Measurements from ENCODE around the gene SNX10. TPM values are rescaled to one million over a fixed set of nuclear protein-coding genes. Genes with fewer than 3 reads are reported as not detected.

SNX10 gene
- total RNA-seq, 1 donor from 2014 or later, result 4.7 TPM

DNA sequence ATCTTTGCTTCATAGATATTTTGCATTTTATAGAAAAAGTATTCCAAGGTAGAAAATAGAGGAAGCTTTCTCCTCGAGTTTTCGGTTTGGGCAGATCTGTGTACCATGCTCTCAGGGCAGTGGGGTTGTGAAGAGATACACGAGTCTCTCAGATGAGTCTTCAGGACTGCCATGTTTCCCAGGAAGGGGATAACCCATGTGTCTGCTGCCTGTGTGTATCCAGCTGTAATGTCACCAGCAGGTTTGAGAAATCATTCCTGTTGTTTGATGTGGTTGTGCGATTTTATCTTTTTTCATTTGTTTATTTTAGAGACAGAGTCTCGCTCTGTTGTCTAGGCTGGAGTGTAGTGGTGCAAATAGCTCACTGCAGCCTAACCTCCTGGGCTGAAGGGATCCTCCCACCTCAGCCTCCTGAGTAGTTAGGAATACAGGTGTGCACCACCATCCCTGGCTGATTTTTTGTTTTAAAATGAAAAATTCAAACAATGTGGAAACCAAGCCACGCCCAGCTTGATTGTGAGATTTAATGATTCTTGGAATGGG, 48.9 kb downstream of the SNX10 start:
- Mint-ChIP-seq H3K4me3 (no peak overlapping the region), H3K27ac (no peak overlapping the region), H3K4me1 (no peaks in the 10 kb centered on the region), H3K27me3 (ENCODE audit: low read depth) (no peaks in the 10 kb centered on the region), H3K9me3 (no peaks in the 10 kb centered on the region), H3K36me3 (no peaks in the 10 kb centered on the region)
- no peak for DNase-seq (ENCODE audit: low spot score in 2 of 2, unreplicated experiment in 2 of 2)
- TF ChIP-seq, protein P1, sequence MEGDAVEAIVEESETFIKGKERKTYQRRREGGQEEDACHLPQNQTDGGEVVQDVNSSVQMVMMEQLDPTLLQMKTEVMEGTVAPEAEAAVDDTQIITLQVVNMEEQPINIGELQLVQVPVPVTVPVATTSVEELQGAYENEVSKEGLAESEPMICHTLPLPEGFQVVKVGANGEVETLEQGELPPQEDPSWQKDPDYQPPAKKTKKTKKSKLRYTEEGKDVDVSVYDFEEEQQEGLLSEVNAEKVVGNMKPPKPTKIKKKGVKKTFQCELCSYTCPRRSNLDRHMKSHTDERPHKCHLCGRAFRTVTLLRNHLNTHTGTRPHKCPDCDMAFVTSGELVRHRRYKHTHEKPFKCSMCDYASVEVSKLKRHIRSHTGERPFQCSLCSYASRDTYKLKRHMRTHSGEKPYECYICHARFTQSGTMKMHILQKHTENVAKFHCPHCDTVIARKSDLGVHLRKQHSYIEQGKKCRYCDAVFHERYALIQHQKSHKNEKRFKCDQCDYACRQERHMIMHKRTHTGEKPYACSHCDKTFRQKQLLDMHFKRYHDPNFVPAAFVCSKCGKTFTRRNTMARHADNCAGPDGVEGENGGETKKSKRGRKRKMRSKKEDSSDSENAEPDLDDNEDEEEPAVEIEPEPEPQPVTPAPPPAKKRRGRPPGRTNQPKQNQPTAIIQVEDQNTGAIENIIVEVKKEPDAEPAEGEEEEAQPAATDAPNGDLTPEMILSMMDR (IDR thresholded peaks at IDR 0.05; ENCODE audit: unreplicated experiment), result no peak

DNA sequence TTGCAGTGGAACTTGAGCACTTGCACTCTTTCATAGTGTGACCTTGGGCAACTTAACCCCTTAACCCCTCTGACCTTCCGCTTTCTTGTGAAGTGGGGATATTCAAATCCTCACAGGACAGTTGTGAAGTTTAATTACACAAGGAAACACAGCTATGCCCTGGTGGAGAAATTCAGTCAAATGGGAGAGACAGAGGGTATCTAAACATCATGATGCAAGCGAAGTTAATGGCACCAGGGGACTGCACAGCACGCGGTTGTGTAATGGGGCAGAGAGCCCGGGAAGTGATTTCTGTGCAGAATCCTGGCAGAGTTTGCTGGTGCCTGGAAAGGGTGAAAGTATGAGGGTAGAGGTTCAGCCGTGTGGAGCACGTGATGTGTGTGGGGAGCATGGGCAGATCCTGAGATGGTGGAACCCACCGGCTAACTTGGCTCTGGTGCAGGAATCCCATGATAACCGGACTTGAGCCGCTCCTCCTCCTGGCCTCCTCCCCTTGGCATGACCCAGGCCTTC, 51.7 kb downstream of the SNX10 start:
- Mint-ChIP-seq H3K9me3 (no peaks in the 10 kb centered on the region), H3K36me3 (no peaks in the 10 kb centered on the region), H3K27ac (no peak overlapping the region), H3K4me3 (no peak overlapping the region), H3K27me3 (ENCODE audit: low read depth) (no peaks in the 10 kb centered on the region), H3K4me1 (no peaks in the 10 kb centered on the region)
- no peak for DNase-seq (ENCODE audit: low spot score in 2 of 2, unreplicated experiment in 2 of 2)
- TF ChIP-seq, protein P1 (IDR thresholded peaks at IDR 0.05; ENCODE audit: unreplicated experiment), result no peak

DNA sequence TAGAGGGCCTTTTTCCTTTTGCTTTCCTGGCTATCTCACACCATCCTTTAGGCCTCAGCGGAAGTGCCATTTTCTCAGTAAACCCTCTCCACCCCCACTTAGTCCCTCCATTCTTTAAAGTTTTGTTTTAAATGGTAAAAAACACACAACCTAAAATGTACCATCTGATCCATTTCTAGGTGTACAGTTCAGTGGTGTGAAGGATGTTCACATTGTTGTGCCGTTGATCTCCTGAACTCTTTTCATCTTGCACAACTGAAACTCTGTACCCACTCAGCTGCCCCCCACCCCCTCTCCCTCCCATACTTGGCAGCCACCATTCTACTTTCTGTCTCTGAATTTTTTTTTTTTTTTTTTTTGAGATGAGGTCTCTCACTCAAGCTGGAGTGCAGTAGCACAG, 52.2 kb downstream of the SNX10 start:
- Mint-ChIP-seq H3K36me3 (no peaks in the 10 kb centered on the region), H3K9me3 (no peaks in the 10 kb centered on the region), H3K27ac (no peak overlapping the region), H3K4me1 (no peaks in the 10 kb centered on the region), H3K4me3 (no peak overlapping the region), H3K27me3 (ENCODE audit: low read depth) (no peaks in the 10 kb centered on the region)
- TF ChIP-seq, protein P1 (IDR thresholded peaks at IDR 0.05; ENCODE audit: unreplicated experiment), result no peak
- no peak for DNase-seq (ENCODE audit: low spot score in 2 of 2, unreplicated experiment in 2 of 2)

DNA sequence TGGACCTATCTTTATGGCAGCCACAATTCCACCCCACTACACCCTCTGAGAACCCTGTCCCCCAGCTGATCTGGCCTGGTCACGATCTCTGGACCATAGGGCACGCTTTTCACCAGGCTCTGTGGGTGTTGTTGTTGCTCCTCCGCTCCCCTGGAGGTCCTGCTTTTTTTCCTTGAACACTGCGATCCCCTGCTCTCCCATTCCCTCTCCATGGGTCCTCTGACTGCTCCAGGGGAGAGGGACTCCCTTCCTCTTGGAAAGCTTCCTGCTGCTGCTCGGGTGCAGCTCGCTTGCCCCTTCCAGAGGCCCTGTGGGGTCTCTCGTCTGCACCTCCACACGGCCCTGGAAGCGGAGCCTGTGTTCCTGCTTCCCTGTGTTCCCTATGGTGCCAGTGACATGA, 53.5 kb downstream of the SNX10 start:
- H3K36me3 Mint-ChIP-seq, result no peaks in the 10 kb centered on the region
- DNase-seq (ENCODE audit: low spot score in 2 of 2, unreplicated experiment in 2 of 2), result no peak
- no peaks in the 10 kb centered on the region for H3K9me3 Mint-ChIP-seq
- no peak overlapping the region for H3K27ac Mint-ChIP-seq
- H3K4me1 Mint-ChIP-seq, result no peaks in the 10 kb centered on the region
- TF ChIP-seq, protein P1 (IDR thresholded peaks at IDR 0.05; ENCODE audit: unreplicated experiment), result no peak
- H3K27me3 Mint-ChIP-seq (ENCODE audit: low read depth), result no peaks in the 10 kb centered on the region
- no peak overlapping the region for H3K4me3 Mint-ChIP-seq

DNA sequence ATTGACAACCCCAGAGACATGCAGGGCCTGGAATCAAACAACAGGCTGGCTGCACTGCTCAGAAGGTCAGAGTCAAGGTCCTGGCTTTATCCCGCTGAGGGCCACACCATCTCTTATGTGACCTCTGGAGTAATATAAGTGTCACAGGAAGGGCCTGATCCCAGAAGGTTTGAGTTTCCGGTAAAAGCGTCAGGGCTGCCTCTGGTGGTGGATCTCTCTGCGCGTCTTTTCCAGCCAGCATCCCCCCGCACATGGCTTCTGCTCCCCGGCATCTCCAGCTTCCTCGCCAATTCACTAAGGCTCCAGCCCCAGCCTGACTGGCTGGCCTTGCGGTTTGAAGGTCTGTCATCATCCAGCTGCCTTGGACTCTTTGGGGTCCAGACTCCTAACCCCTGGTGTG, 54.2 kb downstream of the SNX10 start:
- no peaks in the 10 kb centered on the region for H3K36me3 Mint-ChIP-seq
- H3K27ac Mint-ChIP-seq, result no peak overlapping the region
- DNase-seq (ENCODE audit: low spot score in 2 of 2, unreplicated experiment in 2 of 2), result no peak

More for the DNA sequence above, 54.2 kb downstream of the SNX10 start:
- no peaks in the 10 kb centered on the region for H3K4me1 Mint-ChIP-seq
- no peaks in the 10 kb centered on the region for H3K9me3 Mint-ChIP-seq
- TF ChIP-seq, protein P1 (IDR thresholded peaks at IDR 0.05; ENCODE audit: unreplicated experiment), result no peak
- no peak overlapping the region for H3K4me3 Mint-ChIP-seq
- no peaks in the 10 kb centered on the region for H3K27me3 Mint-ChIP-seq (ENCODE audit: low read depth)

All from mesothelial cell of epicardium (in vitro differentiated cells).